K562 (cell line): ENCODE data around the gene MUC22. TPM values are rescaled to one million over a fixed set of nuclear protein-coding genes. Genes with fewer than 3 reads are reported as not detected.

ENCODE experiments used
- ATAC-seq: fragments of 200-7000 bp; cut with Tn5 transposase; 3 replicates; pipeline ENCODE4 v1.9.1; 2020; ENCODE audit warnings: moderate library complexity
- BruUV-seq: library from RNA; stranded (reverse); fragments of 400-500 nt; replicated peaks from 2 replicates; lab custom pipeline; 2021; lab: Mats Ljungman, UMichigan
- CTCF ChIA-PET: fragments of 300-600 bp; formaldehyde crosslinking; extraction: SDS; loops from one replicate; lab custom pipeline; 2021; ENCODE audit warnings: low intra/inter-chr PET ratio; lab: Yijun Ruan, JAX
- POLR2A ChIA-PET: fragments of 300-600, 350-650 bp; sonication (Branson Sonifier 250); formaldehyde crosslinking; extraction: SDS; loops from one replicate; lab custom pipeline; 2021; ENCODE audit warnings: antibody characterized with exemption, inconsistent platforms; lab: Yijun Ruan, JAX
- DNase-seq, 4 experiments: peaks; one replicate each; pipeline versions ENCODE4 v3.0.0 to v3.0.0-alpha.2; 2011 to 2018; ENCODE audit warnings: low spot score in 3 of 4, mixed read lengths in 3 of 4; ENCODE audit errors: extremely low read depth in 1 of 4
- FAIRE-seq: peaks from 2 replicates; lab custom pipeline; 2011; peaks lifted over from hg19 to GRCh38; lab: Jason Lieb, UNC
- H2AFZ ChIP-seq: 2 replicates; pipeline ENCODE4 v1.6.0; 2011; ENCODE audit warnings: low read depth, low read length, control low read depth, inconsistent platforms
- H3K27ac ChIP-seq: fragments of 200-600 bp; 3 replicates; pipeline ENCODE4 v1.8.0; 2011; ENCODE audit warnings: low read depth, mild to moderate bottlenecking, control low read depth, inconsistent platforms, low read length, moderate library complexity, mixed read lengths; ENCODE audit errors: extremely low read depth
- H3K27me3 ChIP-seq, 2 experiments: fragments of 300-600 bp in 1 of 2; 2 replicates in 1 of 2; 3 replicates in 1 of 2; pipeline versions ENCODE4 v1.6.0 to v1.8.0; 2011; ENCODE audit warnings: inconsistent platforms in 2 of 2, low read length in 2 of 2, mild to moderate bottlenecking in 1 of 2, mixed read lengths in 1 of 2, moderate library complexity in 1 of 2; ENCODE audit not compliant: control insufficient read depth in 2 of 2, insufficient read depth in 2 of 2
- H3K36me3 ChIP-seq: fragments of 300-600 bp; 3 replicates; pipeline ENCODE4 v1.8.0; 2011; ENCODE audit warnings: mild to moderate bottlenecking, low read length, inconsistent platforms; ENCODE audit not compliant: control insufficient read depth, insufficient read depth
- H3K4me1 ChIP-seq, 2 experiments: fragments of 200-600 bp in 1 of 2; replicated peaks in 1 of 2; 2 replicates in 1 of 2; 3 replicates in 1 of 2; pipeline versions ENCODE4 v1.5.1 to v1.8.0; 2011; ENCODE audit warnings: inconsistent platforms in 2 of 2, low read length in 2 of 2, mild to moderate bottlenecking in 1 of 2, mixed read lengths in 1 of 2, moderate library complexity in 1 of 2; ENCODE audit not compliant: control insufficient read depth in 2 of 2, insufficient read depth in 2 of 2
- H3K4me2 ChIP-seq: 2 replicates; pipeline ENCODE4 v1.6.1; 2011; ENCODE audit warnings: low read length, control low read depth, inconsistent platforms, mixed read lengths; ENCODE audit not compliant: insufficient read depth
- H3K4me3 ChIP-seq: fragments of 200-600 bp; sonication (generic), shearing (Covaris generic); 2 replicates; pipeline ENCODE4 v1.5.1; 2016; ENCODE audit warnings: control low read depth, inconsistent platforms
- H3K79me2 ChIP-seq: fragments of 200-600 bp; 3 replicates; pipeline ENCODE4 v1.8.0; 2011; ENCODE audit warnings: low read length, inconsistent platforms; ENCODE audit not compliant: control insufficient read depth, insufficient read depth
- H3K9ac ChIP-seq, 2 experiments: 2 replicates each; pipeline versions ENCODE4 v1.6.0 to v1.6.1; 2011; ENCODE audit warnings: low read depth in 2 of 2, low read length in 2 of 2, control low read depth in 1 of 2, inconsistent platforms in 1 of 2, mild to moderate bottlenecking in 1 of 2, mixed read lengths in 1 of 2; ENCODE audit not compliant: insufficient read depth in 1 of 2
- H3K9me1 ChIP-seq: one replicate; pipeline ENCODE4 v1.6.0; 2011; ENCODE audit warnings: inconsistent platforms, mild to moderate bottlenecking, low read length, moderate library complexity; ENCODE audit not compliant: control insufficient read depth, insufficient read depth
- H3K9me3 ChIP-seq: replicated peaks from 2 replicates; pipeline ENCODE4 v1.5.1; 2011; ENCODE audit warnings: low read depth, low read length, inconsistent platforms; ENCODE audit not compliant: control insufficient read depth, insufficient read depth
- H4K20me1 ChIP-seq: replicated peaks from 2 replicates; pipeline ENCODE4 v1.6.1; 2011; ENCODE audit warnings: low read length, inconsistent platforms, mixed read lengths; ENCODE audit not compliant: control insufficient read depth, insufficient read depth
- CC2D1A ChIP-seq: fragments of 450-650 bp; IDR thresholded peaks from 2 replicates; pipeline ENCODE4 v1.6.1; 2017; ENCODE audit warnings: mild to moderate bottlenecking
- LEF1 ChIP-seq: fragments of 450-650 bp; IDR thresholded peaks from 2 replicates; pipeline ENCODE4 v1.6.1; 2016; ENCODE audit warnings: mild to moderate bottlenecking
- SUPT5H ChIP-seq: fragments of 450-650 bp; IDR thresholded peaks from 2 replicates; pipeline ENCODE4 v1.6.1; 2016
- ZNF586 ChIP-seq: fragments of 450-650 bp; formaldehyde crosslinking; conservative IDR thresholded peaks from 2 replicates; pipeline ENCODE4 v1.4.0; 2020; ENCODE audit warnings: mild to moderate bottlenecking, moderate library complexity
- ZNF668 ChIP-seq: fragments of 250-450 bp; sonication (Bioruptor Pico); IDR thresholded peaks from 2 replicates; pipeline ENCODE4 v1.8.0; 2022; ENCODE audit warnings: mild to moderate bottlenecking, inconsistent platforms
- ZNF830 ChIP-seq: fragments of 250-450 bp; sonication (Bioruptor Pico); IDR thresholded peaks from 2 replicates; pipeline ENCODE4 v1.5.0; 2021; ENCODE audit warnings: mild to moderate bottlenecking
- WGBS: fragments of 100-300 bp; shearing (Covaris generic); methylation state at CpG from one replicate; pipeline ENCODE4 v1.1.6; 2016; ENCODE audit warnings: low coverage, mixed read lengths; ENCODE audit not compliant: insufficient coverage; ENCODE audit errors: missing lambda C conversion rate; 5-methylcytosine and 5-hydroxymethylcytosine counted together
- in situ Hi-C: fragments of 300-500 bp; cut with MboI; formaldehyde crosslinking; loops from 4 replicates; pipeline ENCODE4 v1.15.0; 2018; ENCODE audit warnings: inconsistent platforms, mixed read lengths
- intact Hi-C: fragments of 100-400 bp; cut with micrococcal nuclease; formaldehyde crosslinking; loops from 2 replicates; pipeline ENCODE4 v1.14.2; 2022
- polyA plus RNA-seq, 8 experiments: library from polyadenylated mRNA; depleted of rRNA in 4 of 8; stranded (reverse) in 5 of 8; unstranded in 3 of 8; fragments of >200 nt; fragmentation: Nextera tagmentation in 2 of 8; fragmentation: Illumina TruSeq in 1 of 8; extraction: Ambion mirVana in 2 of 8; extraction: Trizol in 1 of 8; gene quantifications; 2 replicates each; pipeline versions ENCODE4 v1.2.1 to v1.2.3, GENCODE V29; 2011 to 2014; ENCODE audit warnings: inconsistent platforms in 1 of 8, missing spikeins in 1 of 8
- total RNA-seq, 7 experiments: library from RNA; depleted of rRNA in 6 of 7; stranded (reverse); fragments of >200 nt in 6 of 7; fragmentation: Illumina TruSeq in 2 of 7; extraction: Trizol in 2 of 7; gene quantifications; 2 replicates each; pipeline versions ENCODE4 v1.2.1 to v1.2.3, GENCODE V29; 2011 to 2021; ENCODE audit warnings: low replicate concordance in 1 of 7
- TF ChIP-seq, protein P1 (sequence below), 2 experiments: fragments of 450-650 bp; IDR thresholded peaks; 2 replicates each; pipeline ENCODE4 v1.6.1; 2016; ENCODE audit warnings: mild to moderate bottlenecking in 2 of 2, borderline replicate concordance in 1 of 2, low read depth in 1 of 2, moderate library complexity in 1 of 2
- TF ChIP-seq, protein P2 (sequence below): fragments of 450-650 bp; IDR thresholded peaks from 2 replicates; pipeline ENCODE4 v1.6.1; 2016; ENCODE audit warnings: low read depth, mild to moderate bottlenecking, moderate library complexity
- TF ChIP-seq, protein P3 (sequence below): sonication (generic); formaldehyde crosslinking; IDR thresholded peaks from 2 replicates; pipeline ENCODE4 v1.8.1; 2023; ENCODE audit warnings: missing genetic modification reagents, mild to moderate bottlenecking, borderline replicate concordance

The MUC22 gene
- total and polyA plus RNA-seq, 9 of the 15 experiments (the other 6 are each of a cell fraction or from before 2014, with no cell fraction given): 0.01 to 0.03 TPM; not detected in 7

DNA sequence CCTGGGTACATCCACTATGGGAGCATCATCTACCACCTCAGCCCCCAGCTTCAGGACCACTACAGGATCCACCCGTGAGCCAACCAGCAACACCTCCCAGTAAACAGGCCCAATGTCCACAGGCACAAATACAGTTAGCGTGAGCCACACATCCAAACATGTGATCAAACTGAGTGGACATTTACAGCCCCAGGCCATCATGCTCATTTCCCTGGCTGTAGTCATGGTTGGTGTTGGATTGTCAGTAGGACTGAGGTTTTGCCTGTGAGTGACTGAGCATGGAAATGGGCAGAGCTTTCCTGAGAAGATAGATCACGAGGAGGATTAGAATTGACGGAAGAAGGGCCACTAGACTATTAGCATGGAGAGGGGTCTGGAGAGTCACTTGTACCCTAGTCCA is 37.5 kb upstream of the MUC22 start:
- intact Hi-C loops: no loop called here
- TF ChIP-seq CC2D1A (no peak), SUPT5H (no peak), ZNF586 (CRISPR knock-in tag) (no peak), ZNF830 (CRISPR knock-in tag) (no peak), ZNF668 (CRISPR knock-in tag) (no peak), LEF1 (no peak)
- TF ChIP-seq, protein P1, sequence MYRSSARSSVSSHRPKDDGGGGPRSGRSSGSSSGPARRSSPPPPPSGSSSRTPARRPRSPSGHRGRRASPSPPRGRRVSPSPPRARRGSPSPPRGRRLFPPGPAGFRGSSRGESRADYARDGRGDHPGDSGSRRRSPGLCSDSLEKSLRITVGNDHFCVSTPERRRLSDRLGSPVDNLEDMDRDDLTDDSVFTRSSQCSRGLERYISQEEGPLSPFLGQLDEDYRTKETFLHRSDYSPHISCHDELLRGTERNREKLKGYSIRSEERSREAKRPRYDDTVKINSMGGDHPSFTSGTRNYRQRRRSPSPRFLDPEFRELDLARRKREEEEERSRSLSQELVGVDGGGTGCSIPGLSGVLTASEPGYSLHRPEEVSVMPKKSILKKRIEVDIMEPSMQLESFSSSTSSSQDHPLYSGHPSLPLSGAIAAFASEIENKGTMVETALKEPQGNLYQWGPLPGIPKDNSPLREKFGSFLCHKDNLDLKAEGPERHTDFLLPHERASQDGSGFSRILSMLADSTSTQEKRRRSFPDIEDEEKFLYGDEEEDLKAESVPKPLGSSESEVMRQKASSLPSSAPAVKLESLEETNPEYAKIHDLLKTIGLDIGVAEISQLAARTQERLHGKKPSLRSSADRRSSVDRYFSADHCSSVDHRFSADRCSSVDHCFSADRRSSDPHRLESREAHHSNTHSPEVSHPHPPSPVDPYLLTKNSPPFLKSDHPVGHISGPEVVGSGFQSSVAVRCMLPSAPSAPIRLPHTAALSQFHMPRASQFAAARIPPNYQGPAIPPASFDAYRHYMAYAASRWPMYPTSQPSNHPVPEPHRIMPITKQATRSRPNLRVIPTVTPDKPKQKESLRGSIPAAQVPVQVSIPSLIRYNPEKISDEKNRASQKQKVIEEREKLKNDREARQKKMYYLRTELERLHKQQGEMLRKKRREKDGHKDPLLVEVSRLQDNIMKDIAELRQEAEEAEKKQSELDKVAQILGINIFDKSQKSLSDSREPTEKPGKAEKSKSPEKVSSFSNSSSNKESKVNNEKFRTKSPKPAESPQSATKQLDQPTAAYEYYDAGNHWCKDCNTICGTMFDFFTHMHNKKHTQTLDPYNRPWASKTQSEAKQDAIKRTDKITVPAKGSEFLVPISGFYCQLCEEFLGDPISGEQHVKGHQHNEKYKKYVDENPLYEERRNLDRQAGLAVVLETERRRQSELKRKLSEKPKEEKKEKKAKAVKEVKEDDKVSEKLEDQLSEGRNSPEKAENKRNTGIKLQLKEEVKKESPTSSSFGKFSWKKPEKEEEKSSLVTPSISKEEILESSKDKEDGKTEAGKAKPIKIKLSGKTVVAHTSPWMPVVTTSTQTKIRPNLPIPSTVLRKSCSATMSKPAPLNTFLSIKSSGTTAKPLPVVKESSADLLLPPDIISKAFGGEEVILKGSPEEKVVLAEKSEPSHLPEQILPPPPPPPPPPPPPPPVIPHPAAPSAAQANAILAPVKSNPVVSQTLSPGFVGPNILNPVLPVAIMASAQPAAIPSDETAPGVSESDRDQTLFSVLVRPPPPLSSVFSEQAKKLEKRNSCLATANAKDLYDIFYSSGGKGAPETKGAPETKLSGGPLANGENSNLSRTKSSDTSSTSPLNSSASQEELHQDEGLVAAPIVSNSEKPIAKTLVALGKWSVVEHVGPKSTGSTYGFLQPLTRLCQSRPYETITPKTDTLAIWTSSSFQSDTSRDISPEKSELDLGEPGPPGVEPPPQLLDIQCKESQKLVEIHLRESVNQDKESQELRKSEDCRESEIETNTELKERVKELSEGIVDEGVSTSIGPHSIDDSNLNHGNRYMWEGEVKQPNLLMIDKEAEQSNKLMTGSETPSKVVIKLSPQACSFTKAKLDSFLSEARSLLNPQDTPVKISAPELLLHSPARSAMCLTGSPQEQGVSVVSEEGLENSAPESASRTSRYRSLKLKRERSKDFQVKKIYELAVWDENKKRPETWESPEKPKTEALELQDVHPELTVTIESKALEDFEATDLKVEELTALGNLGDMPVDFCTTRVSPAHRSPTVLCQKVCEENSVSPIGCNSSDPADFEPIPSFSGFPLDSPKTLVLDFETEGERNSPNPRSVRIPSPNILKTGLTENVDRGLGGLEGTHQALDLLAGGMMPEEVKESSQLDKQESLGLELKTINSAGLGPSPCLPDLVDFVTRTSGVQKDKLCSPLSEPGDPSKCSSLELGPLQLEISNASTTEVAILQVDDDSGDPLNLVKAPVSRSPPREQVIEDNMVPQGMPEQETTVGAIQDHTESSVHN (IDR thresholded peaks at IDR 0.05; ENCODE audit: borderline replicate concordance in 1 of 2, low read depth in 1 of 2): no peak
- TF ChIP-seq, protein P2, sequence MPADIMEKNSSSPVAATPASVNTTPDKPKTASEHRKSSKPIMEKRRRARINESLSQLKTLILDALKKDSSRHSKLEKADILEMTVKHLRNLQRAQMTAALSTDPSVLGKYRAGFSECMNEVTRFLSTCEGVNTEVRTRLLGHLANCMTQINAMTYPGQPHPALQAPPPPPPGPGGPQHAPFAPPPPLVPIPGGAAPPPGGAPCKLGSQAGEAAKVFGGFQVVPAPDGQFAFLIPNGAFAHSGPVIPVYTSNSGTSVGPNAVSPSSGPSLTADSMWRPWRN: no peak
- TF ChIP-seq, protein P3, sequence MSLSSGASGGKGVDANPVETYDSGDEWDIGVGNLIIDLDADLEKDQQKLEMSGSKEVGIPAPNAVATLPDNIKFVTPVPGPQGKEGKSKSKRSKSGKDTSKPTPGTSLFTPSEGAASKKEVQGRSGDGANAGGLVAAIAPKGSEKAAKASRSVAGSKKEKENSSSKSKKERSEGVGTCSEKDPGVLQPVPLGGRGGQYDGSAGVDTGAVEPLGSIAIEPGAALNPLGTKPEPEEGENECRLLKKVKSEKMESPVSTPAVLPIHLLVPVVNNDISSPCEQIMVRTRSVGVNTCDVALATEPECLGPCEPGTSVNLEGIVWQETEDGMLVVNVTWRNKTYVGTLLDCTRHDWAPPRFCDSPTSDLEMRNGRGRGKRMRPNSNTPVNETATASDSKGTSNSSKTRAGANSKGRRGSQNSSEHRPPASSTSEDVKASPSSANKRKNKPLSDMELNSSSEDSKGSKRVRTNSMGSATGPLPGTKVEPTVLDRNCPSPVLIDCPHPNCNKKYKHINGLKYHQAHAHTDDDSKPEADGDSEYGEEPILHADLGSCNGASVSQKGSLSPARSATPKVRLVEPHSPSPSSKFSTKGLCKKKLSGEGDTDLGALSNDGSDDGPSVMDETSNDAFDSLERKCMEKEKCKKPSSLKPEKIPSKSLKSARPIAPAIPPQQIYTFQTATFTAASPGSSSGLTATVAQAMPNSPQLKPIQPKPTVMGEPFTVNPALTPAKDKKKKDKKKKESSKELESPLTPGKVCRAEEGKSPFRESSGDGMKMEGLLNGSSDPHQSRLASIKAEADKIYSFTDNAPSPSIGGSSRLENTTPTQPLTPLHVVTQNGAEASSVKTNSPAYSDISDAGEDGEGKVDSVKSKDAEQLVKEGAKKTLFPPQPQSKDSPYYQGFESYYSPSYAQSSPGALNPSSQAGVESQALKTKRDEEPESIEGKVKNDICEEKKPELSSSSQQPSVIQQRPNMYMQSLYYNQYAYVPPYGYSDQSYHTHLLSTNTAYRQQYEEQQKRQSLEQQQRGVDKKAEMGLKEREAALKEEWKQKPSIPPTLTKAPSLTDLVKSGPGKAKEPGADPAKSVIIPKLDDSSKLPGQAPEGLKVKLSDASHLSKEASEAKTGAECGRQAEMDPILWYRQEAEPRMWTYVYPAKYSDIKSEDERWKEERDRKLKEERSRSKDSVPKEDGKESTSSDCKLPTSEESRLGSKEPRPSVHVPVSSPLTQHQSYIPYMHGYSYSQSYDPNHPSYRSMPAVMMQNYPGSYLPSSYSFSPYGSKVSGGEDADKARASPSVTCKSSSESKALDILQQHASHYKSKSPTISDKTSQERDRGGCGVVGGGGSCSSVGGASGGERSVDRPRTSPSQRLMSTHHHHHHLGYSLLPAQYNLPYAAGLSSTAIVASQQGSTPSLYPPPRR (CRISPR knock-in tag): no peak

More for the DNA sequence above, 37.5 kb upstream of the MUC22 start:
- no peak for DNase-seq
- H3K9me3 ChIP-seq: no peaks in the 10 kb centered on the region
- no peaks in the 10 kb centered on the region for H4K20me1 ChIP-seq
- H3K9me1 ChIP-seq: no peaks in the 10 kb centered on the region
- H3K4me1 ChIP-seq: no peaks in the 10 kb centered on the region
- H3K4me2 ChIP-seq: no peak overlapping the region
- no peaks in the 10 kb centered on the region for H3K79me2 ChIP-seq
- POLR2A ChIA-PET: interaction anchor here (0.7 to 1.4 kb wide), 2 partner anchors 9 to 59 kb away, joined by 3 to 8 read pairs; partner anchors contain the start of gene VARS2
- CTCF ChIA-PET: no interaction called here
- H3K4me3 ChIP-seq: no peak overlapping the region
- H2AFZ ChIP-seq: no peak overlapping the region
- FAIRE-seq: no peak
- no peaks in the 10 kb centered on the region for H3K36me3 ChIP-seq
- no TSS peak for BruUV-seq
- no peak for ATAC-seq
- in situ Hi-C loops: no loop called here
- H3K9ac ChIP-seq: no peak overlapping the region
- H3K27ac ChIP-seq: no peak overlapping the region
- peaks cover 35 to 43% of the 10 kb centered on the region in 2 experiments; a peak in 4 of 5 replicates for H3K27me3 ChIP-seq
- whole genome bisulfite sequencing: 2% methylated on average over 4 of the region's 4 CpGs
